ENCODE data around the gene WWOX.

Gene WWOX

GRCh38 chr16:78489072-78489471 is 389.6 kb downstream of the WWOX start:
- CTCF ChIA-PET: interaction anchor here (1.4 to 1.9 kb wide), 2 partner anchors 10 to 11 kb away, joined by 4 to 7 read pairs; no protein-coding TSS in a partner anchor
- DNase-seq (ENCODE audit: extremely low spot score): no peak

DNA sequence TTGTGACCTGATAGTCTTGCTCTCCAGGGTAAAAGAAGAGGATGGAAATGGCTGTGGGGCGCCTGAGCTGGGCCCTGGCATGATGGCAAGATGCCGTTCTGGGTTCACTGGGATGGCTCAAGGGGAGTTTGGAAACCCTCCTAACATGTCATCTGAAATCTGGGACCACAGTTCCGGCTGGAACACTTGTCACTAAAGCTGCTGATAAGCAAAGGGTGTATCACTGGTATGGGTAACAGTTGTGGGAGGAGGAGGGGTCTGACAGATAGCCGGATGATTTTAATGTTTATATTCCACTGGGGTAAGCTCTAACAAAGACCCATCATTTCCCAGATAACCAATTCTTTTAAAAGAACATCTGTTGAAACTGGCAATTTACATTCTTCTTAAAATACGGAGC is 390.2 kb downstream of the WWOX start:
- ChIA-PET POLR2A (no interaction called here), CTCF (interaction anchor here (1.4 to 2.0 kb wide), 3 partner anchors 10 to 14 kb away, joined by 4 to 7 read pairs (median 6); no protein-coding TSS in a partner anchor)
- TF ChIP-seq, protein P1, sequence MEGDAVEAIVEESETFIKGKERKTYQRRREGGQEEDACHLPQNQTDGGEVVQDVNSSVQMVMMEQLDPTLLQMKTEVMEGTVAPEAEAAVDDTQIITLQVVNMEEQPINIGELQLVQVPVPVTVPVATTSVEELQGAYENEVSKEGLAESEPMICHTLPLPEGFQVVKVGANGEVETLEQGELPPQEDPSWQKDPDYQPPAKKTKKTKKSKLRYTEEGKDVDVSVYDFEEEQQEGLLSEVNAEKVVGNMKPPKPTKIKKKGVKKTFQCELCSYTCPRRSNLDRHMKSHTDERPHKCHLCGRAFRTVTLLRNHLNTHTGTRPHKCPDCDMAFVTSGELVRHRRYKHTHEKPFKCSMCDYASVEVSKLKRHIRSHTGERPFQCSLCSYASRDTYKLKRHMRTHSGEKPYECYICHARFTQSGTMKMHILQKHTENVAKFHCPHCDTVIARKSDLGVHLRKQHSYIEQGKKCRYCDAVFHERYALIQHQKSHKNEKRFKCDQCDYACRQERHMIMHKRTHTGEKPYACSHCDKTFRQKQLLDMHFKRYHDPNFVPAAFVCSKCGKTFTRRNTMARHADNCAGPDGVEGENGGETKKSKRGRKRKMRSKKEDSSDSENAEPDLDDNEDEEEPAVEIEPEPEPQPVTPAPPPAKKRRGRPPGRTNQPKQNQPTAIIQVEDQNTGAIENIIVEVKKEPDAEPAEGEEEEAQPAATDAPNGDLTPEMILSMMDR (IDR thresholded peaks at IDR 0.05; ENCODE audit: control extremely low read depth, extremely low read depth, low read depth, missing control alignments): no peak
- no peak for DNase-seq (ENCODE audit: extremely low spot score)

More at GRCh38 chr16:78489072-78489471, 389.6 kb downstream of the WWOX start:
- TF ChIP-seq, protein P1 (IDR thresholded peaks at IDR 0.05; ENCODE audit: control extremely low read depth, extremely low read depth, low read depth, missing control alignments): no peak
- POLR2A ChIA-PET: no interaction called here

DNA sequence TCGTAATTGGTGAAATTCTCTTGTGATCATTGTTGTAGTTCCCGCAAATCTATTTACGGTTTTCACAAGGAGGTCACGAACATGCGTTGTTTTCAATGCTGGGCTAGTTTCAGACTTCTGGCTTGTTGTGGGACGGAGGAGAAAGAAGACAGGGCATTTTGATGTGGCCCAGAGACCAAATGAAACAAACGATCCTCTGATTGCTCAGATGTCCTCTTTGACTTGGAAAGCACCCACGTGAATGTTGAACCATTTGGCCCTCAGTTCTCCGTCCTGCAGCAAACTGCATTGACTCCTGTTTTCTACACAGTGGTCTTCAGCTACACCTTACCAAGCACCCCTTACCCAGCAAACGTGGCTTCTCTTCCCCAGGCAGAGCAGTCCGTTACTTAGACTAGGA is 391.0 kb downstream of the WWOX start:
- ChIA-PET POLR2A (no interaction called here), CTCF (interaction anchor here (1.9 to 2.0 kb wide), 2 partner anchors 10 to 14 kb away, joined by 6 to 7 read pairs; no protein-coding TSS in a partner anchor)
- TF ChIP-seq, protein P1 (IDR thresholded peaks at IDR 0.05; ENCODE audit: control extremely low read depth, extremely low read depth, low read depth, missing control alignments): no peak
- DNase-seq (ENCODE audit: extremely low spot score): no peak

DNA sequence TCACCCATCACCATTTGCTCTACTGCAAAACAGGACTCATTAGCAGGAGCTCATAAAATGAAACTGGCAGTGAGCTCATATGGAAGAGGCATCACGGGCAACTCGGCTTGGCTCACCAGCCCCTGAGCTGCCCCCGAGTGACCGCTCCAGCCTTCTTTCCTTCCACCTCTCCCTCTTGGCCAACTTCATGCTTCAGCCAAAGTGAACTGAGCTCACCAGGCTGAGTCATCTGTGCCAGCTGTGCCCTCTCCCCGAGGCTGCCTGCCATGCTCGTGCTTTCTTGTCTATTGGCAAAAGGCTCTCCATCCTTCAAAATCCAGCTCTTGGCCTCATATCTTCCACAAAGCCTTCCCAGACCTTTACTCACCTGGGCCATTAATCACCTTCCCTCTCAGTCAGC is 391.4 kb downstream of the WWOX start:
- ChIA-PET CTCF (interaction anchor here (1.9 to 2.0 kb wide), 2 partner anchors 9 to 13 kb away, joined by 6 to 7 read pairs; no protein-coding TSS in a partner anchor), POLR2A (no interaction called here)
- TF ChIP-seq, protein P1 (IDR thresholded peaks at IDR 0.05; ENCODE audit: control extremely low read depth, extremely low read depth, low read depth, missing control alignments): no peak
- no peak for DNase-seq (ENCODE audit: extremely low spot score)

GRCh38 chr16:78493573-78493972 is 394.1 kb downstream of the WWOX start:
- no peak for DNase-seq (ENCODE audit: extremely low spot score)
- TF ChIP-seq, protein P1 (IDR thresholded peaks at IDR 0.05; ENCODE audit: control extremely low read depth, extremely low read depth, low read depth, missing control alignments): no peak
- CTCF ChIA-PET: no interaction called here
- POLR2A ChIA-PET: no interaction called here

GRCh38 chr16:78494105-78494504 is 394.7 kb downstream of the WWOX start:
- TF ChIP-seq, protein P1 (IDR thresholded peaks at IDR 0.05; ENCODE audit: control extremely low read depth, extremely low read depth, low read depth, missing control alignments): no peak
- DNase-seq (ENCODE audit: extremely low spot score): no peak
- ChIA-PET CTCF (no interaction called here), POLR2A (no interaction called here)
